ENCODE data around the gene NRDC. TPM values are rescaled to one million over a fixed set of nuclear protein-coding genes. Genes with fewer than 3 reads are reported as not detected.

Gene NRDC
- total and polyA plus RNA-seq, 2 of the 8 experiments (the other 6 are each of a cell fraction or from before 2014, with no cell fraction given) = 70.2 to 182 TPM

DNA sequence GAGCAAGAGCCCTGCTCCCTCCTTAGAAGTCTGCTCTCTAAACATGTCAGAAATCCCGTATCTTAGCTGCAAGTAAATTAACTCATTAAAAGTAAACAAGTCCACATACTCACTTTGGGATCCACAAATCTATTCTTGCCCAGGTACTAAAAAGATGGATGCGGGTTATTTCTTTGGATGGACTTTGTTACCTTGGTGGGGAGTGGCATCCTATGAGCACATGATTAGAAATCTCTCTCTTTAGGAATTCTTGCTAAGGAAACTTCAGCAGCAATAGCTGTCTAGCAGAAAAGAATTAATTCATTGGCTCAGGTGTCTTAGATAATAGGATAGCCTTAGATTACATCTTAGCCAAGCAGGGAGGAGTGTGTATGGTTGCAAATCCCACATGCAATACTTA is 25.2 kb downstream of the NRDC start (continued):
- TF ChIP-seq, protein P1, sequence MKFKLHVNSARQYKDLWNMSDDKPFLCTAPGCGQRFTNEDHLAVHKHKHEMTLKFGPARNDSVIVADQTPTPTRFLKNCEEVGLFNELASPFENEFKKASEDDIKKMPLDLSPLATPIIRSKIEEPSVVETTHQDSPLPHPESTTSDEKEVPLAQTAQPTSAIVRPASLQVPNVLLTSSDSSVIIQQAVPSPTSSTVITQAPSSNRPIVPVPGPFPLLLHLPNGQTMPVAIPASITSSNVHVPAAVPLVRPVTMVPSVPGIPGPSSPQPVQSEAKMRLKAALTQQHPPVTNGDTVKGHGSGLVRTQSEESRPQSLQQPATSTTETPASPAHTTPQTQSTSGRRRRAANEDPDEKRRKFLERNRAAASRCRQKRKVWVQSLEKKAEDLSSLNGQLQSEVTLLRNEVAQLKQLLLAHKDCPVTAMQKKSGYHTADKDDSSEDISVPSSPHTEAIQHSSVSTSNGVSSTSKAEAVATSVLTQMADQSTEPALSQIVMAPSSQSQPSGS (IDR thresholded peaks at IDR 0.05; ENCODE audit: low read length) = no peak
- TF ChIP-seq ZNF274 (IDR thresholded peaks at IDR 0.05; ENCODE audit: borderline replicate concordance, extremely low read depth, low read length) (no peak), JUND (IDR thresholded peaks at IDR 0.05; ENCODE audit: low read length) (no peak), CBX8 (IDR thresholded peaks at IDR 0.05; ENCODE audit: borderline replicate concordance, low read depth, low read length) (no peak), EGR1 (IDR thresholded peaks at IDR 0.05; ENCODE audit: borderline replicate concordance, low read depth, low read length) (no peak)

All from H1 (cell line).